HG02938 (cell line): ENCODE measurements around the gene SLC66A2.

Experiments used
- ATAC-seq: cut with Tn5 transposase; IDR thresholded peaks from one replicate; pipeline ENCODE4 v1.9.1; 2021; ENCODE audit warnings: mild to moderate bottlenecking, moderate library complexity; ENCODE audit not compliant: unreplicated experiment

The SLC66A2 gene

DNA sequence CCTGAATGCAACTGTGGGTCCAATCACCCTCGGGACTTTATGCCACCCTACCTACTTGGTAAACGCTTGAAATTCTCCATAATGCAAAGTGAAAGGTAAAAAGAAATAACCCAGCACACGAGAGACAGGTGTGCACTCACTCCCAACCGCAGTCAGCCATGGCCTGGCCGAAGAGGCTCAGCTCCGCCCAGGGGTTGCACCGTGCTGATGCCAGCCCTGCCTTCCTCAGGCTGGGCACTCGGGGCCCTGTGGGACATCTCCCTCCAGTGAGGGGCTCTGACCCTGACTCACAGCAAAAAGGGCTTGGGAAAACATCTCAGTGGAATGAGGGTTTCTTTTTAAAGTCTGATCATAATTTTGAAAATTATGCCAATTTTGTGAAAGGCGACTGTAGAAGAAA is 13.3 kb downstream of the SLC66A2 start:
- no peak for ATAC-seq

DNA sequence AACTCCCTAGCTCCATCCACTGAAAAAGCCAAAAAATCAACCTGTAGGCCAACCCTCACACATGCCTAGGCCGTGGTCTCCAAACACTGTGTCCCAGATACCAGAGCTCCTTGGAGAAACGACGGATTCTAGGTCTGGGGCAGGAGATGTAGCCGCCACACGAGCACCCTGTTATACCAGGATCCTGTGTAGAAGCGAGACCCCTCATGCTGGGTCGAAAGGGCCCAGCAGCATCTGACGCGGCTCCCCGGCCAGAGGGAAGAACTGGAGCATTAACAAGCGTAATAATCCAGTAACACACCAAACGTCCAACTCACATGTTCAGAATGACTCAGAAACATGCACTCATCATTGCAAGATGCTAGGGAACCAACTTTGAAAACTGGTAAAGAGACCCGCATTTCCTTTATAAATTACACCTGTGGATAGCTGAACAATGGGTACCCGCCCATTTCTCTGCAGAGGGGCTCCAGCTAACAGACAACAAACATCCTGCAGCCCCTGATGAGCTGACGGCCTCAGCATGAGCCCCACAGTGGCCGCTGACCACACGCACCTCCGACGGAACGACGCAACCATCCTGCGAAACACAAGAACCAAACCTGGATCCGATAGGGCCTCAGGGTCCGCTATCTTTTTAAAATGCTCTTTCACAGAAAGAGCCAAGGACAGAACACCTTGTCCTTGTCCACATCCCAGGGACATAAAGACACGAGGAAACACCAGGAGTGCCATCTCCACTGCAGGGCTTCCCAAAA is 14.2 kb downstream of the SLC66A2 start:
- no peak for ATAC-seq

- ATAC-seq, result no peak
Measured at GRCh38 chr18:79936641-79937040, 14.8 kb downstream of the SLC66A2 start.

DNA sequence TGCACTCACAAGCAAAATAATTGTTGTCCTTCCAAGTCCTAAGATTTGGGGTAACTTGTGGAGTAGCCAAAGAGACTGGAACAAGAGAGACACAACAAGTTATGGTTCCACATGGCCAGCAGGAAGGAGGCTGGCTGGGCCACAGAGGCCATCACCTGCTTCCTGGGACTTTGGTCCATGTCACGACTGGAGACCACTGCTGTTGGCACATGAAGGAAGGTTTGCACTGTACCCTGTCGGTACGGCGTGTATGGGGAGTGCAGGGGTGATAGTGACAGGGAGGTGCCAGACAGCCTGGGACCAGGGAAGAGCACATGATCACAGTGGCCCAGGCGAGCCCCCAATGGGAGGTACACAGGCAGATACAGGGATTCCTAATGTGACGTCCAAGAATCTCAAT is 15.5 kb downstream of the SLC66A2 start:
- ATAC-seq, result no peak

DNA sequence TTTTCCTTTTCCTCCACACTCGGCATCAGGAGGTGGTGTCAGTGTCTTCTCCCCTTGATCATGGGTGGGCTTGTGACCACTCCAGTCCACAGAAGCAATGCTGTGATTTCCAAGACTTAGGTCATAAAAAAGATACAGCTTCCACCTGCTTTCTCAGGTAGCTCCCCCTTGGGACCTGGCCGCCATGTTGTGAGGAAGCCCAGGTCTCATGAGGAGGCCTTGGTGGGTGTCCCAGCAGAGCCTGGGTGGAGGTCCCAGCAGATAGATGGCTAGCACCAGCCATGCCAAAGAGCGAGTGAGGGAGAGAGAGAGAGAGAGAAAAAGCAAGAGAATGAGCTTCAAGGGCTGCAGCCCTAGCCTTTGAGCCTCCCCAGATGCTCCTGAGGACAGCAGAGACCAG is 16.0 kb downstream of the SLC66A2 start:
- no peak for ATAC-seq

- ATAC-seq, result no peak
Measured at GRCh38 chr18:79935098-79935480, 16.4 kb downstream of the SLC66A2 start.

DNA sequence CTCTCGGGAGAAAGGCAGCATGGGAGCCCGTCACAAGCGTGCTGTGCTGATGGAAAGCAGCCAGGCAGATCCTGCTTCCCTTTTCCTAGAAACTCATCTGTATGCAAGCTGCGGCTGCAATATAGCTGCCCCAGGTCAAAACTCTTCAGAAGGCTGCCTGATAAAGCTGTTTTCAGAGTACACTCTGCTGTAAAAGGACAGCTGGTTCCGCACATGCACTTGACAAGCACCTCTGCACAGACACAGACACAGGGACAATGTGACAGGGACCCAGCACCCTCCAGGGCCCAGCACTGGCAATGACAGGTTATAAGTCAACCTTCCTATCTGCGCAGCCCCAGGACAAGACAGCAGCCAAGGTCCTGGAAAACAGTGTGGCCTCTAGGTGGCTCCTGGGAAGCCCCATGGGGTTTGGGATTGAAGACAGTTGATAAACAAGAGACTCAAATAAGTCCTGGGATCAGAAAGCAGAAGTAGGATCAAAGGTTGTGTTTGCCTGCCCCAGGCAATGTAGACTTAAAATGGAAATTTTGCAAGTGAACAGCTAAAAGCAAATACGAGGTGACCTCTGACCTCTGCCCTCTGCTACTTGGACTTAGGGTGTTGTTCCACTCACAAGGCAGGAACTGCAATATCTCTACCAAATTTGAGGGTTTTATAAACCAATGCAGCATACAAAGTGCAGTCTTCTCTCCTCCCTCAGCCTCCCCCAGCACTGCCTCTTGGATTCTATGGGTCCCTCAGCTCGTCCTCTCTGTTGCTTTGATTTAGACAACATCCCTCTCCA is 16.9 kb downstream of the SLC66A2 start:
- no peak for ATAC-seq

DNA sequence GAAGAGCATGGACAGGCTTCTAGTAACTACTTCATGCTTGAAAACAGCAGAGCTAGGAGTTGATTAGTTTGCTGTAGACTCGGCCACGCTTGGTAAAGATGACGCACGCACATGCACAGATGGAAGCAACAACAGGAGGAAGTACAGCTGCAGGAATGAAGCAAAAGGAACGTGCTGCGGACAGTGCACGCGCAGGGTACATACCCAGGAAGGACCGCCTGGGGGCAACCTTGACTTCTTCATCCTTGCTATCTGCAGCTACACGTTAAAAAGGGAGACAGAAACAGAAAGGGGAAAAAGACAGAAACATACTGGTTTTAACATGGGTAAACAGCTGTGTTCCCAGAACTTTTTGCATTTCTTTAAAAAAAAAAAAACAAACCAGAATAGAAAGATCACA is 17.7 kb downstream of the SLC66A2 start:
- no peak for ATAC-seq

DNA sequence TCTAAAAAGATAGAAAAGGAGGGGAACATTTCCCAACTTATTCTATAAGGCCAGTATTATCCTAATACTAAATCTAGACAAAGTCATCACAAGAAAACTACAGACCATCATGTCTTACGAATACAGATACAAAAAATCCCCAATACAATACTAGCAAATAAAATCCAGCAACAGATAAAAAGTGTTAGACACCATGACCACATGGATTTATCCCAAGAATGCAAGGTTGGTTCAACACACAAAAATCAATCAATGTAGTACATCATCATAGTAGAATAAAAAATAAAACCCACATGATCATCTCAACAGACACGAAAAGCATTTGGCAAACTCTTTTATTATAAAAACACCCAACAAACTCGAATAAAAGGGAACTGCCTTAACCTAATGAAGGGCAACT is 18.5 kb downstream of the SLC66A2 start:
- ATAC-seq, result no peak

DNA sequence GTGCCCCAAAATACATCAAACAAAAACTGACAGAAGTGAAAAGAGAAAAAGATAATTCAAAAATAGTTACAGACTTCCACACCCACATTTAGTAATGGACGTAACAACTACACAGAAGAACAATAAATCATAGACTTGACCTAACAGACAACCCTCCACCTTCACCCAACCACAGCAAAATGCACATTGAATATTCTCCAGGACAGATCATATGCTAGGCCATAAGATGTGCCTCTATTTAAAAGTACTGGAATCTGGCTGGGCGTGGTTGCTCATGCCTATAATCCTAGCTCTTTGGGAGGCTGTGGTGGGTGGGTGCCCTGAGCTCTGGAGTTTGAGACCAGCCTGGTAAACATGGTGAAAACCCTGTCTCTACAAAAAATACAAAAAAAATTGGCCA is 20.0 kb downstream of the SLC66A2 start:
- no peak for ATAC-seq

DNA sequence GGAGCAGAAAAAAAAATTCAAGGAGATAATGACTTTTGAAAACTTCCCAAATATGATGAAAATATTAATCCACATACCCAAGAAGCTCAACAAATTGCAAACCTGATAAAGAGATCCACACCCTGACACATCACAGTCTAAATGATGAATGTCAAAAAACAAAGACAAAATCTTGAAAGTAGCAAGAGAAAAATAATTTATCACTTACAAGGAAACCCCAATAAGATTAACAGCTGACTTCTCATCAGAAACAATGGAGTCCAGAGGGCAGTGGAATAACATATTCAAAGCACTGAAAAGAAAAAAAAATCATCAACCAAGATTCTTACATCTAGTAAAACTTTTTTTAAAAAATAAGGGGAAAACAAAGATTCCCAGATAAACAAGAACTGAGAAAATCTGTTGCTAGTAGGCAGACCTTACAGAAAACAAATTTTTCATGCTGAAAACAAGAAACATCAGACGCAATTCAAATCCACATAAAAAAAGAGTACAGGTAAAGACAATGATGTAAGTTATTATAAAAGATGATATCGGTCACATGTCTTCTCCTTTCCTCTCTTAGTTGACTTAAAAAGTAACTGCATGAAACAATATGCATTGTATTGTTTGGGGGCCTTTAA is 21.3 kb downstream of the SLC66A2 start:
- no peak for ATAC-seq

- ATAC-seq, result no peak
Measured at GRCh38 chr18:79928563-79928960, 22.9 kb downstream of the SLC66A2 start.

DNA sequence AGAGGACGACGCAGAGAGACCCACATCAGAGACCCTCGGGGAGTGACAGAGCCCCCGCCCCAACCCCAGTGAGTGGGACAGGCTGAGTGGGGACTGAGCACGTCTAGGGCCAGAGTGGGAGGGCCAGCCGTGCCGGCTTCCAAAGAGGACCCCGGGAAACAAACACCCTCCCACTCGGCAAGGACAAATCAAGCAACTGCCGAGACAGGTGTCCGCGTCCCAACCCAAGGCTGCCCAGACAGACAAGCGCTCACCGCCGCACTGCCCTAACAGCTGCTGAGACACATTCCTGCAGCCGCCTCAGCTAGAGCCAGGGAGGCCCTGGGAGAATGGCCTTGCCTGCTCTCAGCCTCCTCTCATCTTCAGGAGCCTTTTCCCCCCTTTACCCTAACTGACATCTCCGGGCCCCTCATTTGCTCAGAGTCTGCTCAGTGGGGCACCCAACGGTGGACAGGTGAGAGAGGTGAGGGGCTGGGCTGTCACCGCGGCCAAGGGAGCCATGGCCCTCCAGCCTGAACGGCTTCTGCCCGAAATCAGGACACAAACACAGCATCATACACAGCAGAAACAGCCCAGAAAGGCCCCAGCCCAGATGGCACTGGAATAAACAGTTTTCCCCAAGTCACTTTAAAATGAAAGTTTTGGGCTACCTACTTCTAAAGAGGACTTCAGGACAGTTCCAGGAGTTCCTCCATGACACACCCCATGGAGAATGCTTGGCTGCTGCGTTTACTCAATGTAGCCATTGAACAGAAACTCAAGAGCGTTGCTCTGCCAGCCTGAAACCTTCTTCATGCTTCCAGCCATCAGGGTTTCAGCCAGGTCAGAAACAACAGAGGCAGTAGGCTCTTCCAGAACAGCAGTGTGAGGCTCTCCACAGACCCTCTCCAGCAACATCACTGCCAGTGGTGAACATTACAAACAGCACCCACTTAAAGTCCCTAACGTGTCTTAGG is 23.6 kb downstream of the SLC66A2 start:
- no peak for ATAC-seq

GRCh38 chr18:79926715-79927606 is 24.5 kb downstream of the SLC66A2 start:
- ATAC-seq, result no peak

- ATAC-seq, result no peak
Measured at GRCh38 chr18:79926306-79926705, 25.1 kb downstream of the SLC66A2 start.

DNA sequence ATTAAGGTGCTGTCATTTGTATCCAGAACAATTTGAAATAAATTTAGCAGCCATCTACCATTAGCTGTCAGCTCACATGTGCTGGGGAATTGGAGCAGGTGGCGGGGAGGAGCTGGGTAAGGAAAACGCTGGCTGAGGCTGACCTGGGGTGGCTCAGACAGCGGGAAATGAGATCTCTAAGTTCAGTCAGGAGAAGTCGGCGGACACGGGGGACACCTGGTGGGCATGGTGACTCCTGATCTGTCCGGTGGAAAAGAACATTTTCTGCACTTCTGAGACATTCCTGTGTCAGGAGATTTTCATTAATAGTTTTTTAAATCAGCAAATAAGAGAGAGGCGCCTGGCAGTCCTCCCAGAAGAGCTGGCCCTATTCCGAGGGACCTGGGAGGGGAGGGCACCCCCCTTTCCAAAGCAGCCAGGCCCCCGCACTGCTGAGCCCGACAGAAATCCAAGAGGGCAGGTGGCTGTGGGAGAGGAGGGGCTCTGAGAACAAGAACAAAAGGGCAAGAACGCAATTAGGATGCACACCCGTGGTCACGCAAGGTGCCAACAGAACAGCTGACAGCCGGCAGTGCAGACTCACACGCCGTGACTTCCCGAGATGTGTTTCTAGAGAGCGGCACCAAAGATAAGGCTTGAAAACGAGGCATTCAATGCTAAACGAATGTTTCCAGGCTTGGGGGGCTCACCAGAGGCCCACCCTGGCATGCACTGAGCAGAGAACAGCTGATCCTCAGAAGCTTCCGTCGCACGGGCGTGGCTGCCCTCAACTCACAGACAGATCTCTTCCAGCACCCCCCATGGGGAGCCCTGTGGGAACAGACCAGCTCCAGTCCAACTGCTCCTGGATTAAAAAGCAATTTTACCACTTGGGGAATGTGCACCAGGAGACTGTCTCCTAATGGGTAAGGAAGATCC is 26.4 kb downstream of the SLC66A2 start:
- no peak for ATAC-seq

DNA sequence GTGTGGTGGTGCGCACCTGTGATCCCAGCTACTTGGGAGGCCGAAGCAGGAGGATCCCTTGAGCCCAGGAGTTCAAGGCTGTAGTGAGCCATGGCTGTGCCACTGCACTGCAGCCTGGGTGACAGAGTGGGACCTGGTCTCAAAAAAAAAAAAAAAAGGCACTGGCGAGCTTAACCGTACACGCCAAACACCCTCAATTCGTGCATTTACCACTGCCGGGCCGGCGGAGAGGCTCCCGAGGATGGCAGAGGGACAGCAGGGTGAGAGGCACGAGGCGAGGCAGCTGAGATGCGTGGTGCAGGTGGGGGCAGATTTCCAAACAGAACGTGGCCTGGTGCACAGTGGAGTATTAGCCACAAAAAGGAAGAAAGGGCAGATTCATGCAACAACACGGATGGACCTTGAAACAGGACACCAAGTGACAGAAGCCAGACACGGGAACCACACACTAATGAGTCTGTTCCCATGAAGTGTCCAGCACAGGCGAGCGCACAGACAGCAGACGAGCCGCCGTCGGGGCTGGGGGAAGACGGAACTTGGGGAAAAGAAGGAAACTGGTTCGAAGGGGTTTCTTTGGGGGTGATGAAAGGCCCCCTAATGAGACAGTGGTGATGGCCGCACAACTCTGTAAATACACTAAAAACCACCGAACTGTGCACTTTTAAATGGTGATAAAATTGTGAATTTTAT is 27.4 kb downstream of the SLC66A2 start:
- ATAC-seq, result no peak

DNA sequence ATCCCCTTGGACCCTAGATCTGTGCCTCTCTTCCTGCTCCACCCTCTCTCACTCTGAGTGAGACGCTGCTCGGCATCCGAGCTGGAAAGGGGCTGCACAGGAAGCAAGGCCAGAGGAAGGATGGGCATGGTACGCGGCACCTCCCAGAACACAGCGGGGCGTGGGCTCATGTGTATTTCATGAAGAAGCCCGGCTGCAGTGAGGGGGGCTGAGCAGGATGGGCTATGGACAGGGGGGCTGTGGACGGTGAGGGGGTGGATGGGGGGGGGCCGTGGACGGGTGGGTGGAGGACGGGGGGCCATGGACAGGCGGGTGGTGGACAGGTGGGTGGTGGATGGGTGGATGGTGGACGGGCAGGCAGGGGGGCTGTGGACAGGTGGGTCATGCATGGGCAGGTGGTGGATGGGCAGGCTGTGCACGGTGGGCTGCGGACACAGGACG is 28.5 kb downstream of the SLC66A2 start:
- ATAC-seq, result no peak
